NCI-H1105 treated with DMSO at 0.1 percent for 48 hours (cell line): ENCODE results near the gene TFDP2.
"Not testable (repeated sequence)": the region's sequence is repeated elsewhere in the genome, so short reads cannot be mapped to it uniquely, and the experiment has no call there.

Experiments used
- DNase-seq: peaks from one replicate; lab custom pipeline; 2025; lab: John Stamatoyannopoulos, UW

The TFDP2 gene

DNA sequence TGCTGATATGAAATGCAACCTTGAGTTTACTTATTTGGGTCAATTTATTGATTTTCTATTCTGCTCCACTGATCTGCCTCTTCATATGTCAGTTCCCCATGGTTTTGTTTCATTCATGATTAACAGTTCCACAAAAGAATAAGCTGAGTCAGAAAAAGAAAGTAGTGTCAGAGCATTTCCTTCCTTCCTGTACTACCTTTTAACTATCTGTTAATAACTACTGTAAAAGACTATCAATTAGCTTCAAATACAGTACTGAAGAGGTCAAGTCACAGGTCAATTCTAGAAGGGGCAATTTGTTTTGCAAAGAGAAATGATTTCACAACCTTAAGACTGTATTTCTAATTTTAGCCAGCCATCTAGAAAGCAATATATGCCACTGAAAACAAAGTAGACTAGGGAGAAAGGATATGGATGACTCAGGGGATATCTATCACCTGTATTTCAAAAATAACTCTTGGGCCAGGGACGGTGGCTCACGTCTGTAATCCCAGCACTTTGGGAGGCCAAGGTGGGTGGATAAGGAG, 129.5 kb downstream of the TFDP2 start:
- no peak for DNase-seq

DNA sequence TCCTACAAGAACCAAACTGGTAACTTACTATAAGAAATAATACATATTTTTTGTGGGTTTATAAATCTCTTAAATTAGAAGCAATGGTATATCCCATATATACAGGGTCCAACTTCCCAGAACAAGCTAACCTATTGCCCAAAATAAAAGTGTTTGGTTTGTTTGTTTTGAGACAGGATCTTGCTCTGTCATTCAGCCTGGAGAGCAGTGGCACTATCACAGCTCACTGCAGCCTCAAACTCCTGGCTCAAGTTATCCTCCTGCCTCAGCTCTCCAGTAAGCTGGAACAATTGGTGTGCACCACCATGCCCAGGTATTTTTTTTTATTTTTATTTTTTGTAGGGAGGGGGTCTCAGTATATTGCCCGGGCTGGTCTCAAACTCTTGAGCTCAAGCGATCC, 135.4 kb downstream of the TFDP2 start:
- no peak for DNase-seq

DNA sequence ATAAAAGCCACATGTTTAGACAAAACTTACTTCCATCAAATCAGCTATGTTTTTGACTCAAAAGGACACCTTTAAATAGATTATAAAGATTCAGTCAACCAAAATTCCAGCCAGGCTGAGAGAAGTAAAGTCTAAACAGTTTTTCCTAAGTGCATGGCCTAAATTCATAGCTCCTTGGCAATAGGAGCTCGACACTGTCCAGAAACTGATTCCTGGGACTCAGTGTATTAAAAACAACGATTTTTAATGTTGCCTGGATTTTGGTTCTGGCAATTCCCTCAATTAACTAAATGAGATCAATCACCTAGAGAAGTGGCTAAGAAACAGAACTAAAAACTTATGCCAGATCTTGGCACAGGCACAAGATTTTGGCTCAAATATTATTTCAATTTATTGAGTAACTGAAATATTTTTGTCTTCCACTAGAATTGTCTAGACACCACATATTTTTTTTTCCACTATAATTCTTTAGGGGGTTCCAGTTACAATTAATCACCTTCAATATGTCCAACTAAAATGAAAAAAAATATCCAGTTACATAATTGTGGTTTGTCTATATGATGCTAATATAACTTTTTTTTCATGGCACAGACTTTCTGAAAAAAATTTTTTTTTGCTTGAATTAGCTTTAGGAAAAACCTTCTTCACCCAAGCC, 135.9 kb downstream of the TFDP2 start:
- no peak for DNase-seq

DNA sequence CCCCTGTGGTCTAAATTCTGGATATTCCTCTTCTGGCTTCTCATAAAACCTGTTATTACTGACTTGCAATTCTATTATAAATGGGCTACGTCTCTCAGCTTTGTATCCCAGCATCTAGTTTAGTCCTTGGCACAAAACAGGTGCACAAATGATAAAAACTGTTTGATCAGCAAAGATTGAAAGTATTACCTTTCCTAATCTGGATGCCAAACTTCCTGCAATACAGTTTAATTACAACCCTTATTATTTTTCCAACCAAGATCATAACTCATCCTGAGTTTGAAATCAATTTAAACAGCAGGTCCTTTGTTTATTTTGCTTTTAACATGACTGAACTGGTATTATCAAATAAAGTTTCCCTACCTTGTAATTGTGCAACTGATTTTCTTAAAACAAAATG, 140.3 kb downstream of the TFDP2 start:
- DNase-seq, result peak; percentile 58

DNA sequence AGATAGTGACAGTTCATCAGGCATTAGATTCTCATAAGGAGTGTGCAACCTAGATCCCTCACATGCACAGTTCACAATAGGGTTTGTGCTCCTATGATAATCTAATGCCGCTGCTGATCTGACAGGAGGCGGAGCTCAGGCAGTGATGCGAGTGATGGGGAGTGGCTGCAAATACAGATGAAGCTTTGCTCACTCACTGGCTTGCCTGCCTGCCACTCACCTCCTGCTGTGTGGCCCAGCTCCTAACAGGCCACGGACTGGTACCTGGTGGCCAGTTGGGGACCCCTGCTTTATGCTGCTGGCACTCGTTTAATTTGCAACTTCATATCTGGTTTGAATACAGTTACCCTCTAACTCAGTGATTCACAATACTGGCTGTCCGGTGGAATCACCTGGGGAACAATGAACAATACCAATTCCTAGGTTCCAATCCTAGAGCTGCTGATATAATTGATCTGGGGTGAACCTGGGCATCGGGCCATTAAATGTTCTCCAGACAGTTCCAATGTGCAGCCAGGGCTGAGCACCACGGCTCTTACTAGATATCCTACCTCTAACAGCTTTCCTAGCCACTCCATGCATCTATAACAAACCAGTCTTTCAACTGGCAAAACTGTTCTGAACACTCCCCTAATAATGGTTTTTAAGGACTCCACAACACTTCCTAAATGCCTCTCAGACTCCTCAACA, 141.5 kb downstream of the TFDP2 start:
- no peak for DNase-seq

DNA sequence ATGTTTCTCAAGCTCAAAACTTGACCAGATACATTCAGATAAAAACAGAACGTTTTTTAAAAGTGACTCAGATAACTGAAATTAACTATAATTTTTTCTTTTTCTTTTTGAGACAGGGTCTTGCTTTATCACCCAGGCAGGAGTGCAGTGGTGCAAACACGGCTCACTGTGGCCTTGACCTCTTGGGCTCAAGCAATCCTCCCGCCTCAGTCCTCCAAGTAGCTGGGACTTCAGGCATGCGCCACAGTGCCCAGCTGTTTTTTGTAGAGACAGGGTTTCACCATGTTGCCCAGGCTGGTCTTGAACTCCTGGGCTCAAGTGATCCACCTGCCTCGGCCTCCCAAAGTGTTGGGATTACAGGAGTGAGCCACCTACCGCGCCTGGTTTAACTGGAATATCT, 144.4 kb downstream of the TFDP2 start:
- DNase-seq, result not testable (repeated sequence)

DNA sequence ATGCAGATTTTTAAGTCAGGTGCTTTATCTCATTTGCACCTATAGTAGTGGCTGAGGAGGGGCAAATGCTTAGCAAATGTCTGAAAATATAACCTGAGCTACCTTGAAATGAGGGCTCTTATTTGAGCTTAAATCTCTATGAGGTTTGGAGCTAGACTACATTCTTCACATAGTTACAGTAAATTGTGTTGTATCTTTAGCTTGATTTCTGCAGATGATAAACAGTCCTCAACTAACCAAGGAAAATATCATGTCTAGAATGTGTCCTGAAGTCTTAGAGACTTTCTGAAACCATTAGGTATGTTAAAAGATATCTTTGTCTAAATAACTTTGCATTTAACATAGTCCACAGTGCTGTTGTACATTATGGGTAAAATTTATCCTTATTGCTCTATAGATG, 145.3 kb downstream of the TFDP2 start:
- no peak for DNase-seq

DNA sequence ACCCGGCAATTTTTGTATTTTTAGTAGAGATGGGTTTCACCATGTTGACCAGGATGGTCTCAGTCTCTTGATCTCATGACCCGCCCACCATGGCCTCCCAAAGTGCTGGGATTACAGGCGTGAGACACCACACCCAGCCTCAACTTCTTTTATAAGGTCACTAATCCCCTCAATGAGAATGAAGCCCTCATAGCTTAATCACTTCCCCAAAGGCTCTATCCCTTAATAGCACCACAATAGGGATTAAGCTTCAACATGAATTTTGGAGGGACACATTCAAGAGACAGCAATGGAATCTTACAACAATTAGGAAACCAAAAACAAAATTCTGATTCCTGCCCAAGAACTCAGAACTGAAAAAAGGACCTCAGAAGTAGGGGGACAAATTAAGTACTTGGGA, 146.1 kb downstream of the TFDP2 start:
- DNase-seq, result no peak

DNA sequence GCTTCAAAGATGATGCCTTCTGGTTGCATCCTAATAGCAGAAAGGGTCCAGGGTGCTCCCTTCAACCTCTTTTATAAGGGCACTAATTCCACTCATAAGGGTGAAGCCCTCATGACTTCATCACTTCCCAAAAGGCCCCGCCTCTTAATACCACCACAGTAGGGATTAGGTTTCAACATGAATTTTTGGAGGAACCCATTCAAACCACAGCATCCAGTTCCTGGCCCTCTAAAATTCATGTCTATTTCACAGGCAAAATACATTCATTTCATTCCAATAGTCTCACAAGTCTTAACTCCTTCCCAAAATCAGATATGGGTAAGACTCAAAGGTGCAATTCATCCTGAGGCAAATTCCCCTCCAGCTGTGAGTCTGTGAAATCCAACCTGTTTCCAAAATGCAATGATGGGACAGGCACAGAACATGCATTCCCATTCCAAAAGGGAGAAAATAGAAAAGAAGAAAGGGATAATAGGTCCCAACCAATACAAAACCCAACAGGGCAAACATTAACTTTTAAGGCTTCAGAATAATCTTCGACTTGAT, 148.9 kb downstream of the TFDP2 start:
- no peak for DNase-seq

DNA sequence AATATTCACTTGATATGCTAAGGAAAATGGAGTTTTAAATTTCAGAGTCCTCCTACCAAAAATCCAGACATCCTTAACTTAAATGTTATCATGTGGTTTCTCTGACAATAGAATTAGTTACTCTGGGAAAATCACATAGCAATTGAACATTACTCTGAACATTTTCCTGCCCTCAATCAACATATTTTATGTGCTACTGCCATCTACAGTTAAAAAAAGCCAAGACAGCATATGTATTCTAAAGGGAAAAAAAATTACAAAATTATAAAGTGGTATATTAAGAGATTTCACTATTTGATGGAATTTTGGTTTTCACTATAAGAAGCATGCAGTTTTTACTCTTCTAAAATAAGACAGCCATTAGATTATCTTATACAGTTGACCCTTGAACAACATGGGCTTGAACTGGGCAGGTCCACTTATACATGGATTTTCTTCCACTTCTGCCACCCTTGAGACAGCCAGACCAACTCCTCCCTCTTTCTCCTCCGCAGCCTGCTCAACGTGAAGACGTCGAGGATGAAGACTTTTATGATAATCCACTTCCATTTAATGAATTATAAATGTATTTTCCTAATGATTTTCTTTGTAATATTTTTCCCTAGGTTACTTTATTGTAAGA, 150.6 kb downstream of the TFDP2 start:
- DNase-seq, result peak; percentile 49

DNA sequence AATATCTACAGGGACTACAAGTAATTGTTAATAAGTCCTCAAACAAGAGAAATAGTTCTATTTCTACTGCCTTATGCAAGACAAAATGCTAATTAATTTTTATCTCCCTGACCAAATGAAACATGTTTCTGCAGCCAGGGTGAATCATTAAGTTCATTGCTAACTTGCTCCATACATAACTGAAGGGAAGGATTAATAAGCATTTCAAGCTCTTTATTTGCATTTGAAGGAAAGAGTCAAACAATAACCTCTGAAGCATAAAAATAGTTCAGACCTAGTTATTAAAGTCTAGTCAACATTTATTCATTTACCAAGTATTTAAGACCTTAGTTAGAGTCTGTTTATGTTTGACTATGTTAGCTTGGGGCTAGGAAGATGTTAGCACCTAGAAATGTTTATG, 152.9 kb downstream of the TFDP2 start:
- no peak for DNase-seq

DNA sequence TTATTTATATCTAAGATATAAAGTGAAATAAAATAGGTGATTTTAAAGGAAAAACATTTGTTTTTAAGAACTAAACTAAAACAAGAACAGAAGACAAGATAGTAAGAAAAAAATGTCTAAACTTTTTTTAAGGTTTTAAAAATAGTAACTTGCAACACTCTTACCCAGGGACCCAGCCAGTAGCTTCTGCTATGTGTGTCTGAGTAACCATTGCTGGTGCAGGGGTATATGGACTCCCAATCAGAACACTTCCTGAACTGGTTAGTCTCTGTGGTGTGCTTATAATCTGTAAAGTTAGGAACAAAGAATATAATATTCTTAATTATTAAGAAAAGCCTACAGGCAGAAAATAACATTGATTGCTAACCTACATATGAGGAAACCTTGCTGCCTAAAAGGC, 154.5 kb downstream of the TFDP2 start:
- no peak for DNase-seq

DNA sequence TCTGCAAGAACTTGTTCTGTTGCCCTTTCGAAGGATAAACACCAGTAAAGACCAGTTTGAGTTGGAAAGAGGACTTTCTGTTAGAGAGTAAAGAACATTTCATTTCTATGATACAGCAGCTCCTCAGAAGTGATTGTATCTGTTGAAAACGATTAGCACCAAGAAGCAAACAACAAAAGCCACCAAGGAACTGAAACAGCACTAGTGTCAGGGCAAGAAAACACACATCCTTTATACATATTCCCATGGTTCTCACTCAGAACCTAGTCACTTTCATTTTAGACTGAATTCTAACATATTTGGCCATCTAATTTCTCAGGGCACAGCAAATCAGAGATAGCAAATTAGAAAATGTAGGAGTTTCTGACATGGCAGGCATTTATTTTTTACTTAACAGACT, 156.8 kb downstream of the TFDP2 start:
- no peak for DNase-seq

DNA sequence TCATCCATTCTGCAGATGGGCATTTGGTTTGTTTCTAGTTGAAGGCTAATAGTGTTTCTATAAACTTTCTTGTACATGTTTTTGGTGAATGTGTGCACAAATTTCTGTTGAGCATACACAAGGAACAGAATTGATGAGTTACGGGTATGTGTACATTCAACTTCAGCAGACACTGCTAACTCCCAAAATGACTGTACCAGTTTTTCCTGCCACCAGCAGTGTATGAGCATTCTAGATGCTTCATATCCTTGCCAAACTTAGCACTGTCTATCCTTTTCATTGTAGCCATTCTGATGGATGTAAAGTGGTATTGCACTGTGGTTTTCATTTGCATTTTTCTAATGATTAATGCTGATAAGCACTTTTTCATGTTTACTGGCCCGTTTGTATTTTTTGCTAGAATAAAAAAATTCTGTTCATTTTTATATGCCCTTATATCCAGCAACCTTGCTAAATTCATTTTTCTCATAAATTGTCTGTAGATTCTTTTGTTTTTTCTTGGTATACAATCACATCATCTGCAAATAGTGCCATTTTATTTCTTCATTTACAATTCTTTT, 162.7 kb downstream of the TFDP2 start:
- DNase-seq, result no peak

DNA sequence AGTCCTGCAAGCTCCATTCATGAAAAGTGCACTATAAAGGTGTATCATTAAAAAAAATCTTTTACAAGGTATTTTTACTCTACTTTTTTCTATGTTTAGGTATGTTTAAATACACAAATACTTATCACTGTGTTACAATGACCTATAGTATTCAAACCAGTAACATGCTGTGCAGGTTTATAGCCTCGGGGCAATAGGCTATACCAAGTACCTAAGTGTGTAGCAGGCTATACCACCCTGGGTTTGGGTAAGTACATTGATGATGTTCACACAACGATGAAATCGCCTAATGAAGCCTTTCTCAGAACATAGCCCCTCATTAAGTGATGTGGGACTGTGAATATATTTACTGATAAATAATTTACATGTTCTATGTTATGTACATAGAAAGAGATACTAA, 168.3 kb downstream of the TFDP2 start:
- DNase-seq, result no peak

DNA sequence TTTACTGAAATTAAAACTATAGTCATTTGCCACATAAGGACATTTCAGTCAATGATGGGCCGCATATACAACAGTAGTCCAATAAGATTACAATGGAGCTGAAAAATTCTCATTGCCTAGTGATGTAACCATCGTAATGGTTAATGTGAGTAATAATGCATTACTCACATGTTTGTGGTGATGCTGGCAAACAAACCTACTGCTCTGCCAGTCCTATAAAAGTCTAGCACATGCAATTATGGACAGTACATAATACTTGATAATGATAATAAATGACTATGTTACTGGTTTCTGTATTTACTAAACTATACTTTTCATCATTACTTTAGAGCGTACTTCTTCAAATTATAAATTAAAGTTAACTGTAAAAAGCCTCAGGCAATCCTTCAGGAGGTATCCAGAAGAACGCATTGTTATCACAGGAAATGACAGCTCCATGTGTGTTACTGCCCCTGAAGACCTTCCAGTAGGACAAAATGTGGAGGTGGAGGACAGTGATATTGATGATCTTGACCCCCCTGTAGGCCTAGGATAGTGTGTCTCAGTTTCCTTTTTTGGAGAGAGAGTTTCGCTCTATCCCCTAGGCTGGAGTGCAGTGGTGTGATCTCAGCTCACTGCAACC, 170.2 kb downstream of the TFDP2 start:
- DNase-seq, result no peak

DNA sequence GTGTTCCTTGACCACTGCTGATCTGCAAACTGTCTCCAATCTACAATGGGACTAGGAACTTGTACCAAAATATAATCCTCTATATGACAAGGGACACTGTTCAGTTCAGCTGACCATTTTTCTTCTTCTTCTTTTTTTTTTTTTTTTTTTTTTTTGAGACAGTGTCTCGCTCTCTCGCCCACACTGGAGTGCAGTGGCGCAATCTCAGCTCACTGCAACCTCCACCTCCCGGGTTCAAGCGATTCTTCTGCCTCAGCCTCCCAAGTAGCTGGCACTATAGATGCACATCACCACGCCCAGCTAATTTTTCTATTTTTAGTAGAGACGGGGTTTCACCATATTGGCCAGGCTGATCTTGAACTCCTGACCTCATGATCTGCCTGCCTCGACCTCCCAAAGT, 174.6 kb downstream of the TFDP2 start:
- not testable (repeated sequence) for DNase-seq

DNA sequence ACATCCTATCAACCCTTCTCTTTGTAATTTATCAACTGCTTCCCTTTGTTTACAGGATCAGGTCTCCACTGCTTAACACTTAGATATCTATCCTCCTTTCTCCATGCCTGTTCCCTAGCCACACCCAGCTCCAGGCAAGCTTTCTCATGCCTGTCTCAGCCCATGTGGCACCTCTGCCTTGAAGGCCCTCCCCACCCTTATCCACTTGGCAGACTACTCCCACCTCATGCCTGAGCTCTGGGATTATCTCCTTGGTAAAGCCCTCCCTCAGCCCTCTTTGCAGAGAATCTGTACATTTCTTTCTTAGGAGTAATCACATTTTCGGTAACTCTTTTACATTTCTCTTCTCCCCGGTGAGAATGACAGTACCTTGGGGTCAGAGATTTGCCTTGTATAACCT, 176.9 kb downstream of the TFDP2 start:
- no peak for DNase-seq

DNA sequence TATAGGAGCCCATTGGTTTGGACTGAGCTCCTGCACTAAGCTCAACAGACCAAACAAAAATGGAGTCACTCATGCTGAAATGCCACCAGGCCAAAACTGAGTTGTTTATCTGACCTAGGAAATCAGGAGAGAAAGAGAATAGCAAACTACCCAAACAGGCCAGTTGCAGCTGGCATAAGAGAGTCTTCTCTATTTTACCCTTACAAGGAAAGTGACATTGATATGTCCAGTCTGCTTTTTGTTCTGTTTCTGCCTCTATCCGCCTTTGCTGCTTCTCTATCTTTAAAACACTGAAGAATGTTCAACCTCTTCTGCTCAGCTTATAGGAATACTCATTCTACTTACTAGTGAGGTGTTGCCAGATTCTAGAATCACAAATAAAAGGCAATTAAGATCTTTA, 177.8 kb downstream of the TFDP2 start:
- DNase-seq, result no peak

DNA sequence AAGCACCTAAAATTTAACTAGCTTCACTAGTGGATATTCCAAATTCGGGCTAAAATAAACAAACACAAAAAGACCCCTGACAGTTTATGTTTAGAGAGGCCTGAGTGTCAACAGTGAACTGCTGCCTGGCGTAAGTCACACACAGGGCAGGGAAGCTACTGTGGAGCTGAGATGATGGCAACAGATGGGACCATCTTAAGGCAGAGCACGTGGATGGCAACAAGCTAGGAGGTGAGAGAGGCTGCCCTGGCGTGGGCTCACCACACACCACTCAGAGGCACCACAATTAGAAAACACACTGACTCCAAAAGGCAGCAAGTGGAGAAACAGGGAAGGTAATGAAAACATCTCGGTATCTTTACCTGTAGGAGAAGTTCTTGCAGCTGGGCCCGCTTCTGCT, 179.6 kb downstream of the TFDP2 start:
- no peak for DNase-seq

DNA sequence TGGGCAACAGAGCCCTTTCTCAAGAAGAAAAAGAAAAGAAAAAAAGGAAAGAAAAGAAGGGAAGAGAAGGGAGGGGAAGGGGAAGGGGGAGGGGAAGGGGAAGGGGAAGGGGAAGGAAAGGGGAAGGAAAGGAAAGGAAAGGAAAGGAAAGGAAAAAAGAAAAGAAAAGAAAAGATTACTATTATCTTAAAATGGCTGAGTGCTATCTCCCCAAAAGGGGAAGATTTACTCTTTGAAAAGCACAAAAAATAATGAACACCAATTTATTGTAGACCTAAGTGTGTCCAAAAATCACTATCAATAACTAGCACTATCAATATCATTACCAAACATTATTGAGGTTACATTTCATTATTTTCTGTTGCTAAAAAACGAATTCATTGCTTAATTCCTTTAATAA, 183.9 kb downstream of the TFDP2 start:
- no peak for DNase-seq

DNA sequence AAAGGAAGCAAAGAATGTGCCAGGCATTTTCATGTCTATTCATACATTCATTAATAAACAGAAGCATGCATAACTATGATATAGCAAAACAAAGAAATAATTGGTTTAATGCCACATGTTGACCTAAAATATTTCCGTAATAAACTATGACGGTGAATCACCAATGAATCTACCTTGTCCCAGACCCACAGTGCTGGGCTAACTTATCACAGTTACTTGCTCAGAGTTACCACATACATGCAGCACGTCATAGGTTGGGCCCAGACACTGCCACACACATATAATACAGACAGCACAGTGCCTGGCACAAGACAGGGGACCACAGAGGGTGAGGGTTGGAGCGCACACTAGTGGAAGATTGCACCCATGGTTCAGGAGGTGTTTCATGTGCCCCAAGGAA, 186.0 kb downstream of the TFDP2 start:
- DNase-seq, result no peak
